CD4-positive, alpha-beta T cell treated with Interleukin-15 for 1 hour (primary cell): ENCODE data around the gene COL6A2.
"Not testable (repeated sequence)": the region's sequence is repeated elsewhere in the genome, so short reads cannot be mapped to it uniquely, and the experiment has no call there.

Experiments
- DNase-seq: peaks from one replicate; pipeline ENCODE4 v3.0.0-alpha.2; 2020

COL6A2 gene

GRCh38 chr21:46095814-46096595 lies 1.9 kb upstream of the COL6A2 start:
- no peak for DNase-seq

GRCh38 chr21:46096596-46097335 lies 1.1 kb upstream of the COL6A2 start:
- no peak for DNase-seq

- peak; percentile 14 for DNase-seq
Observed at GRCh38 chr21:46098303-46099141, 610 bp downstream of the COL6A2 start.

- DNase-seq: peak; percentile 15
Observed at GRCh38 chr21:46099476-46099875, 1.6 kb downstream of the COL6A2 start.

- peak; percentile 15 for DNase-seq
Observed at GRCh38 chr21:46100020-46100419, 2.1 kb downstream of the COL6A2 start.

GRCh38 chr21:46100426-46100825 lies 2.5 kb downstream of the COL6A2 start:
- DNase-seq: peak; percentile 12

GRCh38 chr21:46100906-46101305 lies 3.0 kb downstream of the COL6A2 start:
- no peak for DNase-seq

DNA sequence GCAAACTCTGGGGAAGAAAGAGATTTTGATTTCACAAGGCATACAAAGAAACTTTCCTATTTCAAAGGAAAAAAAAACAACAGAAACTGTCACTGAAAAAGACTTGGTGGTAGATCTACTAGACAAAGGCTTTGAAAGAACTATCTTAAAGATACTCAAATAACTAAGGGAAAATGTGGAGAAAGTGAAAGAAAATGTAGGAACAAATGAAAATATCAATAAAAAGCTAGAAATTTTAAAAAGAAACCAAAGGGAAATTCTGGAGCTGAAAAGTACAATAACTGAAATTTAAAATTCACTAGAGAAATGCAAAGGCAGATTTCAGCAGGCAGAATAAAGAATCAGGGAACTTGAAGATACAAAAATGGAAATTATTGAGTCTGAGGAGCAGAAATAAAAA lies 6.2 kb downstream of the COL6A2 start:
- DNase-seq: no peak

DNA sequence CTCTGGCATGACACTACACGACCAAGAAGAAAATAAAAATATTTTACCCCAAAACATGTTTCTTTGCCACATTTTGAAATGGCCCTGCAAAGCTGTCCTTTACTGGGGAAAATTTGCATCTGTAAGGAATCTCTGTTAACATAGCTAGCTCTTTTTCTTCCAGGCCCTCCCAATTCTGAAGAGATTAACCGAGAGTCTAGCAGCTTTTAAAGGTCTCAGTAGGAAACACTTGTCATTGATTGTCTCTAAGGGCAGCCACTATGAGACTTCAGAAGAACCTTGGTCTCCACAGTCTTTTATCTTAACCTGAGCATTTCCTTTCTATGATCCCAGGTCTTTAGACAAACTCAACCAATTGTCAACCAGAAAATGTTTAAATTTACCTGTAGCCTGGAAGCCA lies 9.5 kb downstream of the COL6A2 start:
- DNase-seq: not testable (repeated sequence)

GRCh38 chr21:46108827-46109312 lies 11.0 kb downstream of the COL6A2 start:
- peak; percentile 11 for DNase-seq

GRCh38 chr21:46109313-46110221 lies 11.7 kb downstream of the COL6A2 start:
- peak; percentile 6 for DNase-seq

DNA sequence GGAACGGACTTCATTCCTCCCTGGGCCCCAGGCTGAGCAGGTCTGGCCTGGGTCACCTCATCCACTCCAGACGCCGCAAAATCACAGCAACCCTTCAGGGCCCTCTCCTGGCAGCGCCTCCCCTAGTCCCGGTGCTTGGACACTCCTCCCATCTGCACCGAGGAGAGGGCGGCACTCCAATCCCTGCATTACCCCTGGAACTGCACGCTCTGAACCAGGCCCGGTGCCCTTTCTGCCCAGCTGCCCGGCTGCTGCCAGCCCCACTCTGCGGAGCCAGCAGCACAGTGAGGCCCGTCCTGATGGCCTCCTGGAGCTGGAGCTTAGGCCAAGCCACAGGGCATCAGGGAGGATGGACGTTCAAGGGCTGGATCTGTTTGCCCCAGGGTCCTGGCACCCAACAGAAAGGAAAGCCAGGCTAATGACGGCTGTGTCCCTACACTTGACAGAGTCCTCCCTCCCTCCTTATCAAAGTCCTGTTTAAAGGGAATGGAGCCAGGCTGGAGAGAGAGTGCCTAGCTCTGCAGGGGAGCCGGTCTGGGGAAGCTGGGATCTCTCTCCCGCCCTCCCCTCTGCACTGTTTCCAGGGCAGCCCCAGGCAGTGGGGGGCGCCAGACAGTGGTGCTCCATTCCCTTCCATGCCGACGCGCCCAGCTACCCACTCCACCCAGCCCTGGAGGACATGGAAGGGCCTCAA lies 12.7 kb downstream of the COL6A2 start:
- peak; percentile 15 for DNase-seq

DNA sequence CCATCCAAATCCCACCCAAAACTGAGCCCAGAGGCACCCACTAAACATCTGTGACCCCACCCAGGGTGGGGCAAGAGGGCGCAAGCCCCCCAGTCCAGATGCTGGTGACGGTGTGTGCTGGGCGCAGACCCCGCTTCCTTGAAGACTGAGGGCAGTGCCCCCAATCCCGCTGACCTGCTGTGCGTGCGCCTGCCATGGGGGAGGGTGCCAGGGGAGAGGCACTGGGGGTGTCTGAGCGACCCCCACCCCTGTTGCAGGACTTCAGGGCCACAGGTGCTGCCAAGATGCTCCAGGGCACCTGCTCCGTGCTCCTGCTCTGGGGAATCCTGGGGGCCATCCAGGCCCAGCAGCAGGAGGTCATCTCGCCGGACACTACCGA lies 13.3 kb downstream of the COL6A2 start:
- DNase-seq: peak; percentile 8

DNA sequence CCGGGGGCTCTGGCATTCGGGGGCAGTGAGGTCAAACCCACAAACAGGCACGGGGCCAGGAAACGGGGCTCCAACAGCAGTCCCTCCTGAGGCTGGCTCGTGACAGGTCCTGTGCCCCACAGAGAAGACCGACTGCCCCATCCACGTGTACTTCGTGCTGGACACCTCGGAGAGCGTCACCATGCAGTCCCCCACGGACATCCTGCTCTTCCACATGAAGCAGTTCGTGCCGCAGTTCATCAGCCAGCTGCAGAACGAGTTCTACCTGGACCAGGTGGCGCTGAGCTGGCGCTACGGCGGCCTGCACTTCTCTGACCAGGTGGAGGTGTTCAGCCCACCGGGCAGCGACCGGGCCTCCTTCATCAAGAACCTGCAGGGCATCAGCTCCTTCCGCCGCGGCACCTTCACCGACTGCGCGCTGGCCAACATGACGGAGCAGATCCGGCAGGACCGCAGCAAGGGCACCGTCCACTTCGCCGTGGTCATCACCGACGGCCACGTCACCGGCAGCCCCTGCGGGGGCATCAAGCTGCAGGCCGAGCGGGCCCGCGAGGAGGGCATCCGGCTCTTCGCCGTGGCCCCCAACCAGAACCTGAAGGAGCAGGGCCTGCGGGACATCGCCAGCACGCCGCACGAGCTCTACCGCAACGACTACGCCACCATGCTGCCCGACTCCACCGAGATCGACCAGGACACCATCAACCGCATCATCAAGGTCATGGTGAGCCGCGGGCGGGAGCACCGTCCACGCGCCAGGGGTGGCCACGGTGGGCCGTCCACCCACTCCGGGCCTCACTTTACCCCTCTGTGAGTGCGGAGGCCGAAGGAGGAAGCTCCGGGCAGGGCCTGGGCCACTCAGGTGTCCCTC lies 14.2 kb downstream of the COL6A2 start:
- DNase-seq: peak; percentile 13

DNA sequence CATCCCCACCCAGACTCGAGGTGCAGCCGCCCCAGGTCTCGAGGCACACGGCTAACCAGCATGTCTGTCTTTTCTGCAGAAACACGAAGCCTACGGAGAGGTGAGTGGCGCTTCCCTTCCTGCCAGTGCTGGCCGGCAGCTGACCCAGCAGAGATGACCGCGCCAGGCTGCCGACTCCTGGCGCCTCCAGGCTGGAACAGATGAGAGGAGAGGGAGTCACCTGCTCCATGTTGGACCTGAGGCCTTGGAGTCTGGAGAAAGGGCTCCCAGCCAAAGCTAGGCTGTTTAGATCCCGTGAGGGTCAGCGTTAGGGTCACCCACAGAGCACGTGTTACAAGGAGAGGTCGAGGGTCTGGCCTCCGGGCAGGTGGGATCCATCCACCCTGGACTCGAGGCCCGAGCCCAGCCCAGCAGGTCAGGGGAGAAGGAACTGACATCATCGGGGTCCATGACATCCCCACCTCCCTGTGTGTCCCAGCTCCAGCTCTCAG lies 14.9 kb downstream of the COL6A2 start:
- peak; percentile 15 for DNase-seq

DNA sequence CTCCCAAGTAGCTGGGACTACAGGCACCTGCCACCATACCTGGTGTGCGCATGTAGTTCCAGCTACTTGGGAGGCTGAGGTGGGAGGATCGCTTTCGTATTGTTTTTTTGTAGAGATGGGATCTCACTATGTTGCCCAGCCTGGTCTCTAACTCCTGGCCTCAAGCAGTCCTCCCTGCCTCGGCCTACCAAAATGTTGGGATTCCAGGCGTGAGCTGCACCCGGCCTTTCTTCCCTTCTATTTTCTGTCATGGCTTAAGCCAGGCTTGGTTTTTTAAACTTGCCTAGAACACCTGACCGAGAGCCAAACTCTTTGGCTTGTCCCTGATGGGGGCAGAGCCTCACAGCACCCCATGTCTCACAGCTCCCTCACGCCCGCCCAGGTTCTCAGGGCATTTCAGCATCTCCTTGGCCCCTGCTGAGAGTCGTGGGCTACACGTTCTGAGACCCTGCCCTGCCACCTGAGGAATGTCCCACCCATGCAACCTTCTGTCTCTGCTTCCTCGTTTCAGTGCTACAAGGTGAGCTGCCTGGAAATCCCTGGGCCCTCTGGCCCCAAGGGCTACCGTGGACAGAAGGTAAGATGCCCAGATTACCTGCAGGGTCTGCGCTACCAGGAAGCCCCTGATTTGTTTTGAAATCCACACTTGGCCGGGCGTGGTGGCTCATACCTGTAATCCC lies 15.7 kb downstream of the COL6A2 start:
- DNase-seq: peak; percentile 9

DNA sequence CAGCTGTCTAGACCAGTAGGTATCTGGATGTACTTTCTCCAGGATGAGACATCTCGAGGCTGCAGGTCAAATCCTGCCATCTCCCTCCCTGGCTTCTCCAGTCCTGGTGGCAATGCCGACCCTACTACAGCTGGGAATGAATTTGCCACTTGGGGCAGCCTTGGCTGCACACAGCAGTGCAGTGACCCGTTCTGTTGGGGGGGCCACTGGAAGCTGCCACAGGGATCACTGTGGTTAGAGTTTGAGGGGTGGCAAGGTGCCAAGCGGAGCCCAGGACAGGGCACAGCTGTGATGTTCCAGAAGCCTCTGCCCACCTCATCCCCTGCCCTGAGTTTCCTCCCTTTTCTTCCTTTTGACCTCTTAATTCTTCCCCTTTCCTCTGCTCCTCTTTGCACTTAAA lies 17.1 kb downstream of the COL6A2 start:
- peak; percentile 12 for DNase-seq

DNA sequence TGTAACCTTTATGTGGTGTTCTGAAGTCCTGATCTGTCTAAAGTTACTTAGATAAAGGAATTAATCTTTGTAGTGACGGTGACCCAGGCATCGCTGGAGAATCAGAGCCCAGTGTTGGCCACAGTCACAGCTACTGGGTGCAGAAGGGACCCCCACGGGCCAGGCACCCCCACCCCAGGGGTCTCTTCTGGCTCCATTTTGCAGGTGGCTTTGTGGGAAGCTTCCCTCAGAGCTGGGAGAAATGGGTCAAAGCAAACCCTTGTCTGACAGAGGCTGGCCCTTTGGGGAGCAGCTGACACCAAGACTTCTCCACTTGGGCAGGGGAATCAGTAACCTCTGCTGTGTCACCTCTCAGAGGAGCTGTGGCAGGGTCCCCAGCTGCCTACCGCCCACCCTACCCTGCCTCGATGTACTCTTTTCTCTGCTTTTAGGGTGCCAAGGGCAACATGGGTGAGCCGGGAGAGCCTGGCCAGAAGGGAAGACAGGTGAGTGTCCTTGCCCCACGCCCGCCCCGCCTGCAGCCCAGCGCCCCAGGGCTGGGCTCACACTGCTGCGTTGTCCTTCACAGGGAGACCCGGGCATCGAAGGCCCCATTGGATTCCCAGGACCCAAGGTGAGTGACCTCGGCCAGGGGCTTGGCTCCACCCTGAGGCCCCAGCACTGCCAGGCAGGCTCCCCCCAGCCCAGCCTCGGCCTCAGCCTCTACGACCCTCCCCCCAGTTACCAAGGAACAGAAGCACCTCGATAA lies 17.7 kb downstream of the COL6A2 start:
- DNase-seq: peak; percentile 5
